Activated CD4-positive, alpha-beta T cell treated with anti-CD3 and anti-CD28 coated beads, Interleukin-2, amount 10 ng/mL, durations not matched to agents 24 days and 14 days (primary cell): ENCODE measurements around the gene UMAD1. TPM values are rescaled to one million over a fixed set of nuclear protein-coding genes. Genes with fewer than 3 reads are reported as not detected.

ENCODE experiments used
- DNase-seq: peaks from one replicate; pipeline ENCODE4 v3.0.0; 2022
- H3K27ac Mint-ChIP-seq: one replicate; pipeline ENCODE4 v1.8.0; 2022; ENCODE audit warnings: mild to moderate bottlenecking, mixed read lengths
- H3K27me3 Mint-ChIP-seq: one replicate; pipeline ENCODE4 v1.8.0; 2022; ENCODE audit warnings: mixed read lengths
- H3K36me3 Mint-ChIP-seq: one replicate; pipeline ENCODE4 v1.8.0; 2022; ENCODE audit warnings: low read depth, mild to moderate bottlenecking, mixed read lengths
- H3K4me1 Mint-ChIP-seq: one replicate; pipeline ENCODE4 v1.8.0; 2021; ENCODE audit warnings: mixed read lengths
- H3K4me3 Mint-ChIP-seq: one replicate; pipeline ENCODE4 v1.8.0; 2022; ENCODE audit warnings: mild to moderate bottlenecking, moderate library complexity, mixed read lengths
- H3K9me3 Mint-ChIP-seq: one replicate; pipeline ENCODE4 v1.8.0; 2021; ENCODE audit warnings: mixed read lengths
- intact Hi-C: fragments of 100-400 bp; cut with micrococcal nuclease; formaldehyde crosslinking; loops from one replicate; pipeline ENCODE4 v1.15.1; 2023
- total RNA-seq: library from RNA; stranded (reverse); gene quantifications from 2 replicates; pipeline ENCODE4 v1.2.3, GENCODE V29; 2022

UMAD1 gene
- total RNA-seq, 1 donor from 2014 or later = 11.8 TPM

DNA sequence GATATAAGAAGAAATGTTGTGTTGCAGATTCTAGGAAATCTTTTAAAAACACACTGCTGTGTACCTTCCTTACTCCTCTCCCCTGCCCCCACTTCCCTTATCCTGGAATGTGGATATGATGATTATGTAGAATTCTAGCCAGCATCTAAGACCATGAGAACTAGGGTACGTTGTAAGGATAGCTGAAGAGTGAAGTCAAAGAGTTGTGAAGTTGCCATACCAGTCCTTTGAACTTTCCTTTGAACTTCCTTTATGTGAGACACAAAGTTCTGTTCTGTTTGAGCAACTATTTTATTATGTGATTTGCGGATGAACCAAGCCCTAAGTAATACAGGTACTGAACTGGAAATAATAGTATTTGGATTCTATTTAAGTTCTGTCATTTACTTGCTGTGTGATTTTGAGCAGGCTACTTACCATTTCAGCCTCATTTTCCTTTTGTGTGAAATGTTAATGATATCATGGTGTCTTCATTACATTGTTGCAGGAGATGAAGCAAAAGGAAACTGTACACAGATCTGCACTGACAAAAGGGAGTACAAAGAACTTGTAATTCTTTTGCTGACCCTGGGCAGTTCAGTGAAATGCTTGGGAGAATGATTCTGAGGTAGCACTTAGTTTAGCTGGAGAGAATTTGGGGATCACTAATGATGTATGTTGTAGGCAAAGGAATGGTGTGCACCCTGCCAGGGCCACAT lies 46.4 kb downstream of the UMAD1 start:
- Mint-ChIP-seq H3K9me3 (no peaks in the 10 kb centered on the region), H3K36me3 (peaks cover under 1% of the 10 kb centered on the region), H3K27me3 (no peaks in the 10 kb centered on the region), H3K4me1 (peaks cover 11% of the 10 kb centered on the region), H3K27ac (no peak overlapping the region), H3K4me3 (no peak overlapping the region)
- intact Hi-C loops = no loop called here
- no peak for DNase-seq

DNA sequence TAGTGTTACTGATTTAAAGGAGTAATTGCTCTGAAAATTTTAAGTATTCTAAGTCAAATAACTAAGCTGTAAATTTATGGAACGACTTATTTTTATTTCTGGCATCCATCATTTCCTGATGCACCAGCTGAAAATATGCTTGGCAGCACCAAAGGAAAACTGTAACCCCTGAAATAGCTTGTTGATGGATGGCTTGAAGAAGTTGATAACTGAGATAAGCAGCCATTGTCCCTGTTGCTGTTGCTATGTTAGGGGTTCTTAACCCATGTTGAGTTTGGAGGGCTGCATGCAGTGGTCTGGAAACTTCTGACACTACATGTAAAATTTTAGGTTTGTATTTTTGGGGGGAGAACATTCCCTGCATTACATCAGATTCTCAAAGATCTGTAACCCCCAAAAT lies 47.2 kb downstream of the UMAD1 start:
- DNase-seq = no peak
- Mint-ChIP-seq H3K36me3 (peaks cover 5% of the 10 kb centered on the region), H3K4me1 (peaks cover 8% of the 10 kb centered on the region), H3K9me3 (no peaks in the 10 kb centered on the region), H3K4me3 (no peak overlapping the region), H3K27ac (no peak overlapping the region), H3K27me3 (no peaks in the 10 kb centered on the region)
- intact Hi-C loops = no loop called here

DNA sequence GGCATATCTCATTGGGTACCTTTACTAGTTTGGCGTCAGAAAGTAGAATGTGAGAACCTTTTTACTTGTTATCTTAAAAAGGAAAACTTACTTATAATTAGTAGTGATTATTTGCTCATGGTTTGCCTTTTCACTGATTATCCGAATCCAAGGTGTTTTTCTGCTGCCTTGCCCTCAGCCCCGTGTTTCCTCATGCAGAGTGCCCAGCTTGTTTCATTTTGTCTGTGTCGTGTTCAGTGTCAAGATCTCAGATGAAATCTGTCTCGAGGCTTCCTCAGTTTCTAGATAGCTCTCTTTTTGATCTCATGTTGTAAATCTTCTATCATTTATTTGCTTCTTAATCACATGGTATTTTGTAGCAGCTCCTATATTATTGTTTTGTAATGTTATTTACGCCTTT lies 47.8 kb downstream of the UMAD1 start:
- H3K9me3 Mint-ChIP-seq = no peaks in the 10 kb centered on the region
- H3K4me3 Mint-ChIP-seq = no peak overlapping the region
- no peak overlapping the region for H3K27ac Mint-ChIP-seq
- no peaks in the 10 kb centered on the region for H3K27me3 Mint-ChIP-seq
- peaks cover 5% of the 10 kb centered on the region for H3K36me3 Mint-ChIP-seq
- intact Hi-C loops = no loop called here
- H3K4me1 Mint-ChIP-seq = peaks cover 7% of the 10 kb centered on the region
- no peak for DNase-seq

DNA sequence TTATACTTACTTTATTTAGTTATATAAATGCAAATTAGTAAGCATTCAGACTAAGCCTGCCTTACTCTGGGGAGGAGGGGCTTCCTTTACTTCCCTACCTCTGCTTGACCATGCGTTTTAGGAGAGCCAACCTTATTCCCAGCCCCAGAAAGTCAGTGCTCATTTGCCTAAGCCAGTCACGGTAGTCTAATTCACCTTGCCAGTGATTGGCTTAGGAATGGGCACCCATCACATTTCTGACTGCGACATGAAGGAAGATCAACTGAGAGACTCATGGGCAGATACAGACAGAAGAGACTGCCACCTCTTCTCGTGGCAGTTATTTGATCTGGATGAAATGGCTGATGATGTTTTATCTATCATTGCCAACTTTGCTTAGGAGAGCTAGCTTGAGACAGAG lies 48.4 kb downstream of the UMAD1 start:
- no peaks in the 10 kb centered on the region for H3K27me3 Mint-ChIP-seq
- no peak overlapping the region for H3K27ac Mint-ChIP-seq
- no peaks in the 10 kb centered on the region for H3K9me3 Mint-ChIP-seq
- H3K4me3 Mint-ChIP-seq = no peak overlapping the region
- intact Hi-C loops = no loop called here
- peaks cover 5% of the 10 kb centered on the region for H3K36me3 Mint-ChIP-seq
- no peak for DNase-seq
- peaks cover 7% of the 10 kb centered on the region for H3K4me1 Mint-ChIP-seq

DNA sequence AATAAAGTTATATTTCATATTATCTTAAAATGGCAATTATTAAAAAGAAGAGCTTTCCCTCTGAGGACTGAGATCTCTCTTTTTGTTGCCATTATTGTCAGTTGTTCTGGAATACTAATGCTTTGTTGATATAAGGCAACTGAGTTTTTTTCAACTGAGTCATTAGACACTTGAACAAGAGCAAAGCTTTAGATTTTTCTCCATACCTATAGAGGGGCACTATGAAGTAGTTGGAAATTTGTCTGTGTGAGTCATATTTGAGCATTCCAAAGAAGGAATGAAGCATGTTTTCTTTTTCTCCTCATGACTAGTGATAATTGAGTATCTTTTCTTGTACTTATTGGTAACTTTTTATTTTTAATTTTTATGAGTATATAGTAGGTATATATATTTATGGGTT lies 53.3 kb downstream of the UMAD1 start:
- DNase-seq = no peak
- Mint-ChIP-seq H3K36me3 (peaks cover 15% of the 10 kb centered on the region), H3K4me3 (no peak overlapping the region), H3K27me3 (no peaks in the 10 kb centered on the region), H3K4me1 (no peaks in the 10 kb centered on the region), H3K9me3 (peaks cover 7% of the 10 kb centered on the region), H3K27ac (no peak overlapping the region)
- intact Hi-C loops = no loop called here

DNA sequence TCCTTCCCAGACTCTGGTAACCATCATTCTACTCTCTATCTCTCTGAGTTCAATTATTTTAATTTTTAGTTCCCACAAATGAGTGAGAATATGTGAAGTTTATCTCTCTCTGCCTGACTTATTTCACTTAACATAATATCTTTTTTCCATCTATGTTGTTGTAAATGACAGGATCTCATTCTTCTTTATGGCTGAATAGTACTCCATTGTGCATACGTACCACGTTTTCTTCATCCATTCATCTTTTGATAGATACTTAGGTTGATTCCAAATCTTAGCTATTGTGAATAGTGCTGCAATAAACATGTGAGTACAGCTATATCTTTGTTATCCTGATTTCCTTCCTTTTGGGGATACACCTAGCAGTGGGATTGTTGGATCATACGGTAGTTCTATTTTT lies 54.0 kb downstream of the UMAD1 start:
- Mint-ChIP-seq H3K36me3 (peaks cover 15% of the 10 kb centered on the region), H3K4me3 (no peak overlapping the region), H3K4me1 (peaks cover 2% of the 10 kb centered on the region), H3K9me3 (peaks cover 7% of the 10 kb centered on the region), H3K27ac (no peak overlapping the region), H3K27me3 (no peaks in the 10 kb centered on the region)
- intact Hi-C loops = no loop called here
- DNase-seq = no peak

DNA sequence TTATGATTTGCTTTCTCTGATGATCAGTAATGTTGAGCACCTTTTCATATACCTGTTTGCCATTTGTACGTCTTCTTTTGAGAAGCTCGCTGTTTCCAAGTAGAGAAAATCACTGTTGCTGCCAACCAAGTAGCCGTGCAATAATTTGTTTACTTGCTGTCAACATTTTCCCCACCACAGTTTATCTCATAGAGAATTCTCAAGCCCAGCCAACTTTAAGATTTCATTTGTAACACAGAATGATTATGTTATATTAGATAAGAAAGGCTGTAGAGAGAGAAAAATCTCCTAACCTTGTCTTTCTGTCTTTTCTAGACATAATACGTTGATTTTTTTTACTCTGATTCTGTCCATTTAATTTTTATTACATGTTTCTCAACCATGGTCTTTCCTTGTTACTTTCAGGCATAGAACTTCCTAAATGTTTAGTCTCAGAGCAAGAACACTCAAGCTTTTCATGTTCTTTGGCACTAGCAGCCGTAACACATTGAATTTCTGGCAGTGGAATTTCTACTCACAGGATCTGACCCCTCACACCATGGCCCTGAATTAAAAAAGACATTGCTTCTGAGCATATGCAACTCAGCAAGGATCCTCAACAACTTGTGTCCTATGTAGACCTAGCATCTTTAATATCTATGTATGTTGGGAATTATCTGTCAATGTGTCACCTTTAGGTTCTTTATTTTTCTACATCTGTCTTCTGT lies 54.7 kb downstream of the UMAD1 start:
- Mint-ChIP-seq H3K27ac (no peak overlapping the region), H3K4me3 (no peak overlapping the region), H3K4me1 (peaks cover 4% of the 10 kb centered on the region), H3K27me3 (no peaks in the 10 kb centered on the region), H3K36me3 (peaks cover 17% of the 10 kb centered on the region), H3K9me3 (peaks cover 7% of the 10 kb centered on the region)
- intact Hi-C loops = no loop called here
- DNase-seq = no peak

DNA sequence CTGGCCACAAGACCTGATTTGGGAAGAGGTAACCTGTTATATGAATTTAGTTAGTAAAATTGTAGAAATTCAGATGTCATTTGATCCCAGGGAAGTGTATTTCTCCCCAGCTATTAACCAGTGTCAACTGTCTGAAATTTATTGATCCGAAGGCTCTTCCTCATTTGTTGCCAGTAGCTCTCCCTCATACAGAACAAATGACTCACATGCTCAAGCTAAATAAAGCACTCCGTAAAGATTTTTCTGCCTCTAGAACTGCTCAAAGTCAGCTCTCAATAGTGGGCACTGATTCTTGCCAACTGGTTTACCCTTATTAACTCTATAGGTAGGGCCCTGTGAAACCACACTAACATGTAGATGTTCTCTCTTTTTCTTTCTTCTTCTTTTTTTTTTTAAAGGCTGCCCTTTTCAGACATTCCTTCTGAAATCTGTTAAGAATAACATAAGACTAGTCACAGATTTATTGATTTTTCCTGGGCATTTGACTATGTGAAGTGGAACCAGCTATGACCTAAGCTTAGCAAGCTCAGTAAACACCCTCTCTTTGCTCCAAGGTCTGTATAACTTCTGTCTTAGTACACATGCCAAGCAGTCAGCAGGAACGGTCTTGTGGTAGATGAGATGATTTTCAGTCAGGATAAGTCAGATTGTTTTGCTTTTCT lies 56.0 kb downstream of the UMAD1 start:
- H3K4me1 Mint-ChIP-seq = peaks cover 4% of the 10 kb centered on the region
- DNase-seq = no peak
- peaks cover 7% of the 10 kb centered on the region for H3K9me3 Mint-ChIP-seq
- no peak overlapping the region for H3K27ac Mint-ChIP-seq
- H3K36me3 Mint-ChIP-seq = peaks cover 17% of the 10 kb centered on the region
- intact Hi-C loops = no loop called here
- H3K27me3 Mint-ChIP-seq = no peaks in the 10 kb centered on the region
- no peak overlapping the region for H3K4me3 Mint-ChIP-seq

DNA sequence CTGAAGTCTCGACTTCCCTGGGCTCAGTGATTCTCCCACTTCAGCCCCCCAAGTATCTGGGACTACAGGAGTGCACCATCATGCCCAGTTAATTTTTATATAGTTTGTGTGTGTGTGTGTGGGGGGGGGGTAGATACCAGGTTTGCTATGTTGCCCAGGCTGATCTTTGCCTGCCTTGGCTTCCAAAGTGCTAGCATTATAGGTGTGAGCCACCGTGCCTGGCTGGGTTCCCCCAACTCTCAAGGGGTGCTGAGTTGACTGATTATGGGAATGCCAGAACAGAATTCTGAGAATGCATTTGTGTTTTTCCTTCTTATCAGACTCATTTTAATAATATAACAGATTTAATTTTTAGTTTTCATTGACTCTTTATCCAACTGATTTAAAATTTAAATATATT lies 58.4 kb downstream of the UMAD1 start:
- Mint-ChIP-seq H3K27ac (no peak overlapping the region), H3K9me3 (peaks cover 7% of the 10 kb centered on the region), H3K27me3 (no peaks in the 10 kb centered on the region), H3K36me3 (peaks cover 12% of the 10 kb centered on the region), H3K4me1 (peaks cover 4% of the 10 kb centered on the region), H3K4me3 (no peak overlapping the region)
- DNase-seq = no peak
- intact Hi-C loops = no loop called here

DNA sequence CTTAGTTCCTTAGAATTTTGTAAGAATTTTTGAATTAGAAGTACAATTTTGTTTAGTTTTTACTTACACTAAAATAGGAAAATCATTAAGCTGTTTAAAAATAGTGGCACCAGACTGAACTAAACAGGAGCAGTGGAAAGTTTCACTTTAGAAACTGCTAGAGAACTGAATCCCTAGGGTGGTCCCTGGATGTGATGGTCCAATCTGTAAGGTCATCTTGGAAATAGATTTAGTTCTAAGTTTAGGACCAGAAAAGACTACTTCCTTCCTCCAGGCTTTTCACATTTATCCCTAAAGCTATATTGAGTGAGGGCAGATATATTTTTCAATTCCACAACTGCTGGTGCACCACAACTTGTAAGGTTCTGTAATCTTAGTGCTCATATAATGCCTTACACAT lies 58.8 kb downstream of the UMAD1 start:
- DNase-seq = no peak
- Mint-ChIP-seq H3K9me3 (peaks cover 7% of the 10 kb centered on the region), H3K4me1 (peaks cover 4% of the 10 kb centered on the region), H3K4me3 (no peak overlapping the region), H3K27me3 (no peaks in the 10 kb centered on the region), H3K36me3 (peaks cover 12% of the 10 kb centered on the region), H3K27ac (no peak overlapping the region)
- intact Hi-C loops = no loop called here

DNA sequence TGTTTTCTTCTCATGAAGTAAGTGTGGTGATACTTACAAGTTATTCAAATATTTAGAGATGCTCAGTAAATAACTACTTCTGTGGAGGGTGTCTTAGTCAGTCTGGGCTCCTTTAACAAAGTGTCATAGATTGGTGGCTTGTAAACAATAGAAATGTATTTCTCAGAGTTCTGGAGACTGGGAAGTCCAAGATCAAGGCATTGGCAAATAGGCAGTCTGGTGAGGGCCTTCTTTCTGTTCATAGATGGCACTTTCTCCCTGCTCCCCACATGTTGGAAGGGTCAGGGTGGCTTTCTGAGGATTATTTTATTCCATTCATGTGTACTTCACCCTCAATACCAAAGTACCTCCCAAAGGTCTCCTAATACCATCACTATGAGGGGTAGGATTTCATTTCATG lies 59.4 kb downstream of the UMAD1 start:
- intact Hi-C loops = no loop called here
- H3K4me1 Mint-ChIP-seq = peaks cover 4% of the 10 kb centered on the region
- peaks cover 6% of the 10 kb centered on the region for H3K36me3 Mint-ChIP-seq
- H3K27ac Mint-ChIP-seq = no peak overlapping the region
- DNase-seq = no peak
- peaks cover under 1% of the 10 kb centered on the region for H3K9me3 Mint-ChIP-seq
- H3K27me3 Mint-ChIP-seq = no peaks in the 10 kb centered on the region
- no peak overlapping the region for H3K4me3 Mint-ChIP-seq

DNA sequence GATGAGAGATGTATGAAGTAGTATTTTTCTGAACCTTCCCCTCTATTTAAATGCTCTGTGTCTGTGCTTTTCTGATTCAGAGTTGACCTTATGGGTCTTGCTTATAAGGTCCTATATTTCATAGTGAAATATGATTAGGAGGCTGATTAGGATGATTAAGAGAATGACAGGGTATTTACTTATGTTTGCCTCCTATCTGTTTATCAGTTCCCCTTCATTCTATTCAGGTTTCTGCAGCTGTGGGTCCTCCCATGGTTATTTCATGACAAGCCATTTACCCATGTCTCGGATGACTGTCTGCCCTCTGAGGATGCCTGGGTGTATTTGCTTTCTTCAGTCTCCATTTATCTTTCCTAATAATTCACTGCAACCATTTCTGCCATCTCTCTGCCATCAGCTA lies 61.0 kb downstream of the UMAD1 start:
- Mint-ChIP-seq H3K4me3 (no peak overlapping the region), H3K27ac (no peak overlapping the region), H3K27me3 (no peaks in the 10 kb centered on the region), H3K36me3 (peaks cover 2% of the 10 kb centered on the region), H3K4me1 (peaks cover 7% of the 10 kb centered on the region), H3K9me3 (no peaks in the 10 kb centered on the region)
- intact Hi-C loops = no loop called here
- no peak for DNase-seq

DNA sequence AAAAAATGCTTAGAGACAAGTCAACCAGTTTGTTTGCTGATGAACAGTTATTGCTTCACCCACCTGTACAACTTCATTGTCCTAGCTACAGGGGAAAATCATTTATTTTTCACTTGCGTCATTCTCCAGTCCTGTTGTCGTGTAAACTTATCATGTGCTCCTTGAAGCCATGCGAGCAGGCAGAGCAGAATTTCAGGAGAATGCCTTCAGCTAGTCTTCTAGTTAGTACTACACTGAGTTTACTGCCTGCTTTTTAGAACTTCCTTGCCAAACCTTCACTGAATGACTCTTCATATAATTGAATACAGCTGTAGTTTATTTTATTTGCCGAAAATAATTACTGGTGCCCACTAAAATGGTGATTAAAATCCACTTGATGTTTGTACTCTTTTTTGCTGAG lies 62.3 kb downstream of the UMAD1 start:
- Mint-ChIP-seq H3K36me3 (peaks cover 2% of the 10 kb centered on the region), H3K27me3 (no peaks in the 10 kb centered on the region), H3K9me3 (no peaks in the 10 kb centered on the region), H3K27ac (no peak overlapping the region), H3K4me3 (no peak overlapping the region), H3K4me1 (peaks cover 7% of the 10 kb centered on the region)
- intact Hi-C loops = no loop called here
- no peak for DNase-seq

DNA sequence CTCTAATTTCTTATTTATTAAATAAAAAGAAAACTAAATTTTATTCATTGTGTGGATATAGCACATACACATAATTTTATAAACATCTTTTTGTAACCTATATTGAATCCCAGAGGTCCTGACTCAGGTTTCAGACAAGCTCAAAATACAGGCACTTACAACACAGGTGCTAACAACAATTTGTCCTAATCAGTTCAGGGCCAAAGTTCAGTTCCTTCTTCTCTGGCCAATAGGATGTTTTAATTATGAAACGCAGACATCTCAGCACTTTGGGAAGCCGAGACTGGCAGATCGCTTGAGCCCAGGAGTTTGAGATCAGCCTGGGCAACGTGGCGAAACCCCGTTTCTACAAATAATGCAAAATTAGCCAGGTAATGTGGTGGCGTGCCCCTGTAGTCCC lies 62.9 kb downstream of the UMAD1 start:
- peaks cover 2% of the 10 kb centered on the region for H3K36me3 Mint-ChIP-seq
- H3K9me3 Mint-ChIP-seq = no peaks in the 10 kb centered on the region
- H3K4me1 Mint-ChIP-seq = peaks cover 7% of the 10 kb centered on the region
- H3K4me3 Mint-ChIP-seq = no peak overlapping the region
- no peak for DNase-seq
- intact Hi-C loops = no loop called here
- H3K27ac Mint-ChIP-seq = no peak overlapping the region
- H3K27me3 Mint-ChIP-seq = no peaks in the 10 kb centered on the region
